Body of pancreas (tissue), 4 donors: Measurements from ENCODE around the gene EXD3. TPM values are rescaled to one million over a fixed set of nuclear protein-coding genes. Genes with fewer than 3 reads are reported as not detected.

Experiments used
- ATAC-seq: fragments of 150-250 bp; one replicate; pipeline ENCODE4 v1.9.1; 2016
- DNase-seq, 4 donors: peaks; one replicate each; pipeline ENCODE4 v3.0.0-alpha.2; 2019
- H3K27ac ChIP-seq, 4 donors: fragments of 200-600 bp; sonication (generic); 1 replicate in 3 of 4; 2 replicates in 1 of 4; pipeline versions ENCODE4 v1.5.1 to v1.6.1; 2016 to 2019; ENCODE audit warnings: mild to moderate bottlenecking in 1 of 4, mixed read lengths in 1 of 4, moderate library complexity in 1 of 4
- H3K27me3 ChIP-seq, 2 donors: fragments of 200-600 bp; sonication (generic); one replicate each; pipeline ENCODE4 v1.6.0; 2016; ENCODE audit warnings: mild to moderate bottlenecking in 1 of 2
- H3K36me3 ChIP-seq, 2 donors: fragments of 200-600 bp; sonication (generic); replicated peaks in 1 of 2; 2 replicates each; pipeline ENCODE4 v1.5.1; 2016; ENCODE audit warnings: low read depth in 2 of 2; ENCODE audit not compliant: insufficient read depth in 1 of 2
- H3K4me1 ChIP-seq: fragments of 200-600 bp; sonication (generic); one replicate; pipeline ENCODE4 v1.6.0; 2016
- H3K4me3 ChIP-seq, 2 donors: fragments of 200-600 bp; sonication (generic); 1 replicate in 1 of 2; 2 replicates in 1 of 2; pipeline ENCODE4 v1.5.1; 2016 to 2019
- H3K9me3 ChIP-seq, 3 donors: fragments of 200-600 bp; sonication (generic); 1 replicate in 2 of 3; 2 replicates in 1 of 3; pipeline ENCODE4 v1.5.1; 2016
- CTCF ChIP-seq, 7 experiments: fragments of 450-650 bp in 4 of 7; fragments of 200-600 bp in 3 of 7; sonication (generic) in 3 of 7; IDR thresholded peaks; one replicate each; pipeline ENCODE4 v1.5.1; 2016 to 2019; ENCODE audit warnings: antibody characterized with exemption in 7 of 7
- POLR2A ChIP-seq, 3 donors: fragments of 450-650 bp; IDR thresholded peaks; one replicate each; pipeline ENCODE4 v1.6.1; 2016; ENCODE audit warnings: antibody characterized with exemption in 3 of 3, mild to moderate bottlenecking in 2 of 3
- WGBS, 2 donors: methylation state at CpG; one replicate each; pipeline ENCODE4 v1.1.5; 2017; 5-methylcytosine and 5-hydroxymethylcytosine counted together
- intact Hi-C: fragments of 100-400 bp; cut with DNase I; formaldehyde crosslinking; loops from one replicate; pipeline ENCODE4 v1.15.1; 2023
- total RNA-seq, 2 donors: library from RNA; depleted of rRNA; stranded (reverse); fragments of >200 nt; gene quantifications; one replicate each; pipeline ENCODE4 v1.1.0, GENCODE V29; 2016

Gene EXD3
- total RNA-seq, 2 donors from 2014 or later, result 23.3 to 34.9 TPM

GRCh38 chr9:137445275-137445807, 22.4 kb upstream of the EXD3 start:
- Histone ChIP-seq H3K27me3 (no peaks in the 10 kb centered on the region), H3K4me3 (no peak overlapping the region), H3K4me1 (peaks cover 18% of the 10 kb centered on the region), H3K9me3 (no peaks in the 10 kb centered on the region), H3K36me3 (no peaks in the 10 kb centered on the region), H3K27ac (peak overlapping the region in 1 of 4 donors; percentile 44)
- TF ChIP-seq POLR2A (IDR thresholded peaks at IDR 0.05) (peak in 1 of 3 donors; percentile 7), CTCF (IDR thresholded peaks at IDR 0.05) (peak; percentile 75 to 94 (median 85))
- intact Hi-C loops, result loop anchor here (10.0 kb wide), 1 partner anchor 161 kb away; no protein-coding TSS in a partner anchor
- DNase-seq (peak; percentile 83 to 88 (median 84)), ATAC-seq (peak; percentile 81)
- WGBS, 2 donors, result 3 to 10% methylated on average over 11 to 14 of the region's 14 CpGs

- no peaks in the 10 kb centered on the region for H3K9me3 ChIP-seq
- H3K4me3 ChIP-seq, result no peak overlapping the region
- ATAC-seq (no peak), DNase-seq (peak in 1 of 4 donors; percentile 8)
- no peaks in the 10 kb centered on the region for H3K36me3 ChIP-seq
- no peak overlapping the region for H3K27ac ChIP-seq
- intact Hi-C loops, result loop anchor here (10.0 kb wide), 1 partner anchor 159 kb away; no protein-coding TSS in a partner anchor
- H3K27me3 ChIP-seq, result no peaks in the 10 kb centered on the region
- 73 to 84% methylated on average over 14 of the region's 14 CpGs for WGBS, 2 donors
- TF ChIP-seq POLR2A (IDR thresholded peaks at IDR 0.05) (no peak), CTCF (IDR thresholded peaks at IDR 0.05) (no peak)
- peaks cover 21% of the 10 kb centered on the region for H3K4me1 ChIP-seq
These were observed 21.3 kb upstream of the EXD3 start for GRCh38 chr9:137444106-137444790.

GRCh38 chr9:137441935-137442321, 19.0 kb upstream of the EXD3 start:
- H3K36me3 ChIP-seq, result no peaks in the 10 kb centered on the region
- H3K27me3 ChIP-seq, result no peaks in the 10 kb centered on the region
- DNase-seq, result no peak
- peak overlapping the region in 1 of 4 donors; percentile 23 for H3K27ac ChIP-seq
- intact Hi-C loops, result loop anchor here (10.0 kb wide), 1 partner anchor 157 kb away; no protein-coding TSS in a partner anchor
- H3K4me3 ChIP-seq, result no peak overlapping the region
- no peak for TF ChIP-seq CTCF (IDR thresholded peaks at IDR 0.05)
- no peak for TF ChIP-seq POLR2A (IDR thresholded peaks at IDR 0.05)
- ATAC-seq, result no peak
- WGBS, 2 donors, result 14 to 33% methylated on average over 4 to 7 of the region's 7 CpGs
- peaks cover 31% of the 10 kb centered on the region for H3K4me1 ChIP-seq
- H3K9me3 ChIP-seq, result no peaks in the 10 kb centered on the region

GRCh38 chr9:137441289-137441934, 18.4 kb upstream of the EXD3 start, which contains the start of gene ENTPD8:
Gene ENTPD8 (minus strand): TSS chr9:137441357. CDS start chr9:137438285, 3,072 bp downstream.
- intact Hi-C loops, result loop anchor here (10.0 kb wide), 1 partner anchor 157 kb away; no protein-coding TSS in a partner anchor
- DNase-seq (peak; percentile 83 to 92 (median 92)), ATAC-seq (peak; percentile 79)
- TF ChIP-seq POLR2A (IDR thresholded peaks at IDR 0.05) (no peak), CTCF (IDR thresholded peaks at IDR 0.05) (no peak)
- peak within 1 kb of the TSS in 2 of 4 donors; percentile 23 to 59 for H3K27ac ChIP-seq
- peaks cover 36% of the 10 kb centered on the region for H3K4me1 ChIP-seq
- H3K36me3 ChIP-seq, result no peaks in the 10 kb centered on the region
- no peaks in the 10 kb centered on the region for H3K27me3 ChIP-seq
- WGBS, 2 donors, result 0% methylated on average over 41 of the region's 62 CpGs; no CpG with 5 or more reads in 1 of the 2 donors
- H3K4me3 ChIP-seq, result peak within 1 kb of the TSS; percentile 9 to 70
- H3K9me3 ChIP-seq, result no peaks in the 10 kb centered on the region
